SU-DHL-6 (cell line): ENCODE results near the gene C5orf22.

Experiments
- H2AFZ ChIP-seq: fragments of 200-600 bp; sonication (generic); 2 replicates; pipeline ENCODE4 v1.6.1; 2014; ENCODE audit warnings: low read depth, mild to moderate bottlenecking, moderate library complexity, mixed read lengths, antibody characterized with exemption, low read length; ENCODE audit not compliant: severe bottlenecking
- H3F3A ChIP-seq: fragments of 200-600 bp; shearing (Covaris generic); 2 replicates; pipeline ENCODE4 v1.6.0; 2016; ENCODE audit warnings: antibody characterized with exemption, mild to moderate bottlenecking; ENCODE audit not compliant: insufficient read depth
- H3K27ac ChIP-seq: fragments of 200-600 bp; sonication (generic); 2 replicates; pipeline ENCODE4 v1.5.1; 2016; ENCODE audit warnings: low read depth, mild to moderate bottlenecking, low read length, moderate library complexity, mixed read lengths
- H3K27me3 ChIP-seq: fragments of 200-600 bp; sonication (generic), shearing (Covaris generic); 2 replicates; pipeline ENCODE4 v1.6.0; 2014; ENCODE audit warnings: mild to moderate bottlenecking, low read length
- H3K36me3 ChIP-seq: fragments of 200-600 bp; sonication (generic); 2 replicates; pipeline ENCODE4 v1.6.1; 2014; ENCODE audit warnings: mild to moderate bottlenecking, low read length, mixed read lengths
- H3K4me2 ChIP-seq: fragments of 300-600, 200-600 bp; shearing (Covaris generic), sonication (generic); 2 replicates; pipeline ENCODE4 v1.6.0; 2014; ENCODE audit warnings: low read length, low read depth, mild to moderate bottlenecking; ENCODE audit not compliant: poor library complexity, severe bottlenecking
- H3K4me3 ChIP-seq: fragments of 200-600 bp; sonication (generic); 2 replicates; pipeline ENCODE4 v1.5.1; 2014; ENCODE audit warnings: antibody characterized with exemption, low read length, mild to moderate bottlenecking, mixed read lengths; ENCODE audit not compliant: insufficient read depth, poor library complexity, severe bottlenecking
- H3K79me2 ChIP-seq: fragments of 200-600 bp; sonication (generic); 2 replicates; pipeline ENCODE4 v1.6.1; 2014; ENCODE audit warnings: mild to moderate bottlenecking, low read length, moderate library complexity; ENCODE audit not compliant: insufficient read depth
- H3K9ac ChIP-seq: fragments of 200-600 bp; sonication (generic); 2 replicates; pipeline ENCODE4 v1.7.0; 2014; ENCODE audit warnings: mild to moderate bottlenecking, low read length
- H3K9me2 ChIP-seq: fragments of 200-600 bp; sonication (generic); replicated peaks from 2 replicates; pipeline ENCODE4 v1.6.1; 2014; ENCODE audit warnings: low read length; ENCODE audit not compliant: insufficient read depth
- H3K9me3 ChIP-seq: fragments of 200-600 bp; sonication (generic); 2 replicates; pipeline ENCODE4 v1.6.1; 2014; ENCODE audit warnings: low read length, mixed read lengths; ENCODE audit not compliant: insufficient read depth
- H4K20me1 ChIP-seq: fragments of 200-600 bp; sonication (generic); 2 replicates; pipeline ENCODE4 v1.6.1; 2014; ENCODE audit warnings: low read depth, mild to moderate bottlenecking, antibody characterized with exemption, low read length, moderate library complexity, mixed read lengths
- EZH2phosphoT487 ChIP-seq: fragments of 200-600 bp; sonication (generic), shearing (Covaris generic); conservative IDR thresholded peaks from 2 replicates; pipeline ENCODE4 v1.6.1; 2018; ENCODE audit warnings: mild to moderate bottlenecking, antibody characterized with exemption, low read length, moderate library complexity, mixed read lengths
- TF ChIP-seq, protein P1 (sequence below): fragments of 200-600 bp; sonication (generic); IDR thresholded peaks from one replicate; pipeline ENCODE4 v1.5.1; 2017; ENCODE audit warnings: antibody characterized with exemption, mild to moderate bottlenecking, low read length, moderate library complexity; ENCODE audit not compliant: insufficient read depth, poor library complexity, severe bottlenecking

Gene C5orf22

GRCh38 chr5:31574772-31575171 lies 42.7 kb downstream of the C5orf22 start:
- no peak for TF ChIP-seq EZH2phosphoT487
- TF ChIP-seq, protein P1, sequence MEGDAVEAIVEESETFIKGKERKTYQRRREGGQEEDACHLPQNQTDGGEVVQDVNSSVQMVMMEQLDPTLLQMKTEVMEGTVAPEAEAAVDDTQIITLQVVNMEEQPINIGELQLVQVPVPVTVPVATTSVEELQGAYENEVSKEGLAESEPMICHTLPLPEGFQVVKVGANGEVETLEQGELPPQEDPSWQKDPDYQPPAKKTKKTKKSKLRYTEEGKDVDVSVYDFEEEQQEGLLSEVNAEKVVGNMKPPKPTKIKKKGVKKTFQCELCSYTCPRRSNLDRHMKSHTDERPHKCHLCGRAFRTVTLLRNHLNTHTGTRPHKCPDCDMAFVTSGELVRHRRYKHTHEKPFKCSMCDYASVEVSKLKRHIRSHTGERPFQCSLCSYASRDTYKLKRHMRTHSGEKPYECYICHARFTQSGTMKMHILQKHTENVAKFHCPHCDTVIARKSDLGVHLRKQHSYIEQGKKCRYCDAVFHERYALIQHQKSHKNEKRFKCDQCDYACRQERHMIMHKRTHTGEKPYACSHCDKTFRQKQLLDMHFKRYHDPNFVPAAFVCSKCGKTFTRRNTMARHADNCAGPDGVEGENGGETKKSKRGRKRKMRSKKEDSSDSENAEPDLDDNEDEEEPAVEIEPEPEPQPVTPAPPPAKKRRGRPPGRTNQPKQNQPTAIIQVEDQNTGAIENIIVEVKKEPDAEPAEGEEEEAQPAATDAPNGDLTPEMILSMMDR = no peak

GRCh38 chr5:31577438-31577837 lies 45.3 kb downstream of the C5orf22 start:
- Histone ChIP-seq H3K27ac (no peak overlapping the region), H3K9me3 (no peaks in the 10 kb centered on the region), H3F3A (no peaks in the 10 kb centered on the region), H3K27me3 (no peaks in the 10 kb centered on the region), H3K4me3 (no peak overlapping the region), H2AFZ (no peak overlapping the region), H3K4me2 (no peak overlapping the region), H4K20me1 (no peaks in the 10 kb centered on the region), H3K9ac (no peak overlapping the region), H3K36me3 (no peaks in the 10 kb centered on the region), H3K9me2 (no peaks in the 10 kb centered on the region), H3K79me2 (no peaks in the 10 kb centered on the region)
- TF ChIP-seq, protein P1 = no peak
- TF ChIP-seq EZH2phosphoT487 = no peak

More at GRCh38 chr5:31574772-31575171, 42.7 kb downstream of the C5orf22 start:
- H3K79me2 ChIP-seq = no peaks in the 10 kb centered on the region
- H3F3A ChIP-seq = no peaks in the 10 kb centered on the region
- no peak overlapping the region for H3K27ac ChIP-seq
- H4K20me1 ChIP-seq = no peaks in the 10 kb centered on the region
- no peak overlapping the region for H3K4me3 ChIP-seq
- no peak overlapping the region for H3K4me2 ChIP-seq
- H2AFZ ChIP-seq = no peak overlapping the region
- no peaks in the 10 kb centered on the region for H3K27me3 ChIP-seq
- H3K36me3 ChIP-seq = no peaks in the 10 kb centered on the region
- H3K9ac ChIP-seq = no peak overlapping the region
- H3K9me2 ChIP-seq = no peaks in the 10 kb centered on the region
- no peaks in the 10 kb centered on the region for H3K9me3 ChIP-seq

GRCh38 chr5:31579558-31579957 lies 47.5 kb downstream of the C5orf22 start:
- no peak for TF ChIP-seq EZH2phosphoT487
- TF ChIP-seq, protein P1 = no peak
- no peaks in the 10 kb centered on the region for H3K9me3 ChIP-seq
- no peaks in the 10 kb centered on the region for H4K20me1 ChIP-seq
- H3K36me3 ChIP-seq = no peaks in the 10 kb centered on the region
- H3F3A ChIP-seq = no peaks in the 10 kb centered on the region
- no peak overlapping the region for H3K9ac ChIP-seq
- H3K79me2 ChIP-seq = no peaks in the 10 kb centered on the region
- no peak overlapping the region for H3K4me3 ChIP-seq
- H3K27ac ChIP-seq = no peak overlapping the region
- no peak overlapping the region for H3K4me2 ChIP-seq
- H3K9me2 ChIP-seq = no peaks in the 10 kb centered on the region
- no peaks in the 10 kb centered on the region for H3K27me3 ChIP-seq
- H2AFZ ChIP-seq = no peak overlapping the region
